VCaP (cell line): ENCODE measurements around the gene HOXA7.

Experiments used
- H3K27ac ChIP-seq: fragments of 450-650 bp; 2 replicates; pipeline ENCODE4 v1.5.1; 2017
- TF ChIP-seq, protein P1 (sequence below): fragments of 450-650 bp; conservative IDR thresholded peaks from 2 replicates; pipeline ENCODE4 v1.5.1; 2017; ENCODE audit warnings: mild to moderate bottlenecking, moderate library complexity

The HOXA7 gene

DNA sequence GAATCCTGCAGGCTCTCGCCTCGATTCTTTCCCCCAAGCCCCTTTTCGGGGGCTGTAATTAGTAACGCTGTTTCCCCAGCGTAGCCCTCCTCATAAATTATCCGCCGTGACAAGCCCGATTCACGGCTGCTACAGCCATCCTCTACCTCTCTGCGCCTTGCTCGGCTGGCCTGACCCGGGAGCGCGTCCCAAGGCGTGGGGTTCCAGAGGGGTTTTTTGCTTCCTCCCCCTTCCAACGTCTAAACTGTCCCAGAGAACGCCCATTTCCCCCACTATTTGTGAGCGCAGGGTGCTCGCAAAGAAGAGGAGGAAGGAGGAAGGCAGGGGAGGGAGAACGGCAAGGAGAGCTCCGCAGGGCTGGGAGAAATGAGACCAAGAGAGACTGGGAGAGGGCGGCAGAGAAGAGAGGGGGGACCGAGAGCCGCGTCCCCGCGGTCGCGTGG, 13.9 kb downstream of the HOXA7 start:
- no peak overlapping the region for H3K27ac ChIP-seq
- TF ChIP-seq, protein P1, sequence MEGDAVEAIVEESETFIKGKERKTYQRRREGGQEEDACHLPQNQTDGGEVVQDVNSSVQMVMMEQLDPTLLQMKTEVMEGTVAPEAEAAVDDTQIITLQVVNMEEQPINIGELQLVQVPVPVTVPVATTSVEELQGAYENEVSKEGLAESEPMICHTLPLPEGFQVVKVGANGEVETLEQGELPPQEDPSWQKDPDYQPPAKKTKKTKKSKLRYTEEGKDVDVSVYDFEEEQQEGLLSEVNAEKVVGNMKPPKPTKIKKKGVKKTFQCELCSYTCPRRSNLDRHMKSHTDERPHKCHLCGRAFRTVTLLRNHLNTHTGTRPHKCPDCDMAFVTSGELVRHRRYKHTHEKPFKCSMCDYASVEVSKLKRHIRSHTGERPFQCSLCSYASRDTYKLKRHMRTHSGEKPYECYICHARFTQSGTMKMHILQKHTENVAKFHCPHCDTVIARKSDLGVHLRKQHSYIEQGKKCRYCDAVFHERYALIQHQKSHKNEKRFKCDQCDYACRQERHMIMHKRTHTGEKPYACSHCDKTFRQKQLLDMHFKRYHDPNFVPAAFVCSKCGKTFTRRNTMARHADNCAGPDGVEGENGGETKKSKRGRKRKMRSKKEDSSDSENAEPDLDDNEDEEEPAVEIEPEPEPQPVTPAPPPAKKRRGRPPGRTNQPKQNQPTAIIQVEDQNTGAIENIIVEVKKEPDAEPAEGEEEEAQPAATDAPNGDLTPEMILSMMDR: no peak

DNA sequence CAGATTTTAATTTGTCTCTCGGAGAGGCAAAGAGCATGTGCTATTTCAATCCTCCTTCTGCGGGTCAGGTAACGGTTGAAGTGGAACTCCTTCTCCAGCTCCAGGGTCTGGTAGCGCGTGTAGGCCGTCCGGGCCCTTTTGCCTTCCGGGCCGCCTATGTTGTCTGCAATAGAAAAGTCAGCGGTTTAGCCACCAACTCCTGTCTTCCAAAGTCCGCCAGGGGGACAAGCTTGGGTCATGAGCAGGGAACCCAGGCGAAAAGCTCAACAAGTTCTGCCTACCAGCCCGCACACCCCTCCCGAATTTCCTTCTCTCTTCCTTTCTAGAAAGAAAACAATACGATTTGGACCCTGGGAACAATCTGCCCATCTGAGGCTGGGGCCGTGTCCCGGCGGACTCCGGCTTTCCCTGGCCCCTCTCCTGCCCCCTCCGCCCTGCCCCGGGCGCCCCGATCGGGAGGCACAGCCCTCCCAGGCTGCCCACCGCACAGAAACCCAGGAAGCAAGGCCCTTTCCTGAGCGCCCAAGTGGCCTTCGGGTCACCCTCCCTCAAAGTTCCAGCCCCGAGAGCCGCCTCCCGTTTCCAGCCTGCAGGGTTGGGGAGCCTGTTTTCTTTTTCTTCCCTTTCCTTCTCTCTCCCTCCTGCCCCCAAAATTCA, 14.4 kb downstream of the HOXA7 start:
- H3K27ac ChIP-seq: no peak overlapping the region

DNA sequence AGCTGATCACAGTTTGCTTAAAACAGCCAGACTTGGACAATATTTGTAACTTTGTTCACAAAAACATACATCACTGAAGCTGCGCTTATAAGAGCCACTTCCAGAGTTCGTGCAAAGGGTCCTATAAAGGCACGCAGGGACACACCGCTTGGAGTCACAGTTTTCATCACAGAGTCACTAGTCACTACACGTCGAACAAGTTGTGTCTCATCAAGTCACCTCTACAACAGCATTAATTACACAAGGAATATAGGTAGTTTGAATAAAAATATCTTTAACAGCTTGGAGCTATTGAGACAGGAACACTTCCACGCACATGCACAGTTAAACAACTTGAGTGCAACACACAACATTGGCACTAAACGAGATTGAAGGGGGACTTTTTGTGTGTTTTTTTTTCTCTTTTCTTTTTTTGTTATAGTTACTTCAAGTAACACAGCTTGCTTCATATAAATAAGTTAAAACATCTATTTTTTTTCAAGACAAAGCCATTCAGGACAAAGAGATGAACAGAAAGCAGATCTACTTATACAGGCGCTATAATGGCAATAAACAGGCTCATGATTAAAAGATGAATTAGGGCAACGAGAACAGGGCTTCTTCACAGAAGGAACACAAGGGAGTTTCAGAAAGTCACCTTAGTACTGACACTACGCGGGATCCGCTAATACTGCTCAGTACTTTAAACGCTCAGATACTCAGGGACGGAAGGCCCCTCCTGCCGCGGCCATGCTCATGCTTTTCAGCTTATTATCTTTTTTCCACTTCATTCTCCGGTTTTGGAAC, 15.1 kb downstream of the HOXA7 start:
- no peak overlapping the region for H3K27ac ChIP-seq
- TF ChIP-seq, protein P1: no peak

More for the DNA sequence above, 14.4 kb downstream of the HOXA7 start:
- TF ChIP-seq, protein P1: no peak

DNA sequence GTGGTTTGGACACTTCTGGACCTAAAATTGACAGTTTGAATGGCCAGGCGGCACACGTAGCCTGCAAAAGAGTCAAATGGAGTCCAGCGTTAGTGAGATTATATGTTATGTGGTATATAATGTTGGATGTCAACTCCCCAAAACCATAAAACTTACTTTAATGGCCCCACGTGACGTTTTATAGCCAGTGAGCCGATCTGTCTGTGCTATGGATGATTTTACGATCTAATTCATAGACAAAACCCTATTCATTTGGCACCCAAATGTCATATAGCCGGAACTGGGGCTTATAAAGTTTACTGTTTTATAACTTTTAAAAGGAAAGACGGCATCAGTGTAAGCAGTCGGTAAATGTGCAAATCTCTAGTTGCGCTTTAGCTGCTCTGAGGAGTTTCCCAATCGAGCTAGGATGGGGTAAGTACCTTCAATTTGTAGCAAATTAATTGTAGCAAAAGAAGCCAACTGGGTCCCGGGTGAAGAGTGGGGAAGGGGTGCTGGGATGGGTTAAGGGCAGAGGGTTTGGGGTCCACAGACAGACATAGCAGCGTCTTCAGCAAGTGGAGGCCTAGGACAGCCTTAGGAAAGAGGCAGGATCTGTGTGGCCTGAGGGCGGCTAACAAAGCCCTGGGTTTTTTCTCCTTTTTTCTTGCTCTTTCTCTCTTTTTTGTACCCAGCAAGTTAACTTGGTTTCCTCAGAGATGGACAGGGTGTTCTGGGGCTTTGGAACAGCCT, 16.2 kb downstream of the HOXA7 start:
- no peak overlapping the region for H3K27ac ChIP-seq
- TF ChIP-seq, protein P1: no peak

DNA sequence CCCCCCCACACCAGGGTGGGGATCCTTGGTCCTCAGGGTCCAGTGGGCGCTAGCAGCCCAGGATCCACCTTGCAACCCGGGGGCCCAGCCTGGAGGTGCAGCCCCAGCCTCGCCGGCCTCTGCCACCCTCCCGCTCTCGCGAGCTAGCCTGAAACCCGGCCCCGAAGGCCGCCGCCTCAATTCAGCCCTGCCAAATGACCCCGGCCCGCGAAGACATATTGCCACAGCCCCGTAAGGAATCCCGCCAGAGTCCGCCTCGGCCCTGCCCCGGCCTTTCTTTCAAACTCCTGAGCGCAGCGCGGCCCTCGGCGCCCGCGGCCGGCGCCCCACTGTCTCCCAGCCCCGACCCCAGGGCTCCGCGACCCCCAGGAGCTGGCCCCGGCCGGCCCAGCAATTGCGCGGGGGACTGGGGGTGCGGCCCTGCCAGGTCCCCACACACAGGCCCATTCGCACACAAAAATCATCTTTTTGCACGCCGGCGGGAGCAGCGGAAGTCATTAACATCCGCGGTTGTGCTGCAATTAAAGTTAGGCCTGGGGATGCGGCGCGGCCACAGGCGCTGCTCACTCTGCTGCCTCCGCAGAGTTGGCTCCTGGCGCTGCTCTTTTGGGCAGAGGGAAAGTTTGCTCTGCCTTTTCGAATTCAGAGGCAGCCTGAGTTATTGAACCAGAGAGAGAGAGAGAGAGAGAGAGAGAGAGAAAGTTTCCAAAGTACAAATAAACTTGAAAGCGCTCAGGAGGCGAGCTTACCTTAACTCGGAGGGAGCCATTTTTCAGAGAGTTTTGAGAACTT, 16.9 kb downstream of the HOXA7 start:
- TF ChIP-seq, protein P1: no peak
- H3K27ac ChIP-seq: no peak overlapping the region

DNA sequence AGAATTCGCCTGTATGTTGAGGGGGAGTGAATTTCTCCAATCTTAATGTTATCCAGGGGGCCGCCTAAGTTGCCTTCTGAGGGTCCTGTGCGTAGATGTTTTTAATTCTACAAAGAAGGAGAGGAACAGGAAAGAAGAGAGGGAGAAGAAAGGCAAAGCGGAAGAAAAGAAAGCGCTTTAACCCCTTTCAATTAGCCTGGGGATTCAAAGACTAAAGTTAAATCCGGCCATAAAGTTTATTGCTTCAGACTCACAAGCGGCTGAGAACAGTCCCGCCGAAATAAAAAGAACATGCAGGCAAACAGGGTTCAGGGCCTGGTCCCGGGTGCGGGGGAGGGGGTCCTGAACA, 17.5 kb downstream of the HOXA7 start:
- H3K27ac ChIP-seq: no peak overlapping the region

More for the DNA sequence above, 17.5 kb downstream of the HOXA7 start:
- TF ChIP-seq, protein P1: no peak
